ENCODE results near the gene COL24A1. TPM values are rescaled to one million over a fixed set of nuclear protein-coding genes. Genes with fewer than 3 reads are reported as not detected.
"Not testable (repeated sequence)": the region's sequence is repeated elsewhere in the genome, so short reads cannot be mapped to it uniquely, and the experiment has no call there.

COL24A1 gene
- polyA plus RNA-seq, 1 experiment, result 2.2 TPM

GRCh38 chr1:85801520-85801919 is 355.1 kb downstream of the COL24A1 start:
- H3K27ac ChIP-seq (ENCODE audit: low read depth, low read length), result no peak overlapping the region
- no peak overlapping the region for H3K4me3 ChIP-seq (ENCODE audit: low read depth, low read length)
- ChIA-PET CTCF (no interaction called here), POLR2A (no interaction called here)
- H3K27me3 ChIP-seq (ENCODE audit: control insufficient read depth, insufficient read depth, low read length), result no peaks in the 10 kb centered on the region
- DNase-seq (ENCODE audit: low read depth, low spot score), result no peak
- H3K9me3 ChIP-seq (ENCODE audit: control insufficient read depth, insufficient read depth, low read length), result no peaks in the 10 kb centered on the region
- no peak for TF ChIP-seq CTCF (IDR thresholded peaks at IDR 0.05; ENCODE audit: low read depth, low read length)

GRCh38 chr1:85799737-85800136 is 356.8 kb downstream of the COL24A1 start:
- Histone ChIP-seq H3K27me3 (ENCODE audit: control insufficient read depth, insufficient read depth, low read length) (no peaks in the 10 kb centered on the region), H3K9me3 (ENCODE audit: control insufficient read depth, insufficient read depth, low read length) (no peaks in the 10 kb centered on the region), H3K4me3 (ENCODE audit: low read depth, low read length) (no peak overlapping the region), H3K27ac (ENCODE audit: low read depth, low read length) (no peak overlapping the region)
- ChIA-PET POLR2A (no interaction called here), CTCF (interaction anchor here (1.0 kb wide), 1 partner anchor 57 kb away, joined by 3 read pairs; no protein-coding TSS in a partner anchor)
- DNase-seq (ENCODE audit: low read depth, low spot score), result no peak
- no peak for TF ChIP-seq CTCF (IDR thresholded peaks at IDR 0.05; ENCODE audit: low read depth, low read length)

- no peaks in the 10 kb centered on the region for H3K27me3 ChIP-seq (ENCODE audit: control insufficient read depth, insufficient read depth, low read length)
- H3K9me3 ChIP-seq (ENCODE audit: control insufficient read depth, insufficient read depth, low read length), result no peaks in the 10 kb centered on the region
- no peak for TF ChIP-seq CTCF (IDR thresholded peaks at IDR 0.05; ENCODE audit: low read depth, low read length)
- POLR2A ChIA-PET, result no interaction called here
- no peak for DNase-seq (ENCODE audit: low read depth, low spot score)
- no peak overlapping the region for H3K4me3 ChIP-seq (ENCODE audit: low read depth, low read length)
- CTCF ChIA-PET, result no interaction called here
- no peak overlapping the region for H3K27ac ChIP-seq (ENCODE audit: low read depth, low read length)
Observed at GRCh38 chr1:85798419-85798818, 358.2 kb downstream of the COL24A1 start.

GRCh38 chr1:85777021-85777420 is 379.6 kb downstream of the COL24A1 start:
- POLR2A ChIA-PET; H3K9me3 ChIP-seq (ENCODE audit: control insufficient read depth, insufficient read depth, low read length); H3K4me3 ChIP-seq (ENCODE audit: low read depth, low read length); CTCF ChIA-PET; H3K27me3 ChIP-seq (ENCODE audit: control insufficient read depth, insufficient read depth, low read length); H3K27ac ChIP-seq (ENCODE audit: low read depth, low read length); DNase-seq (ENCODE audit: low read depth, low spot score): not testable (repeated sequence)

GRCh38 chr1:85762804-85763203 is 393.8 kb downstream of the COL24A1 start:
- Histone ChIP-seq H3K9me3 (ENCODE audit: control insufficient read depth, insufficient read depth, low read length) (no peaks in the 10 kb centered on the region), H3K27me3 (ENCODE audit: control insufficient read depth, insufficient read depth, low read length) (no peaks in the 10 kb centered on the region), H3K4me3 (ENCODE audit: low read depth, low read length) (no peak overlapping the region), H3K27ac (ENCODE audit: low read depth, low read length) (no peak overlapping the region)
- DNase-seq (ENCODE audit: low read depth, low spot score), result no peak
- TF ChIP-seq CTCF (IDR thresholded peaks at IDR 0.05; ENCODE audit: low read depth, low read length), result no peak
- POLR2A ChIA-PET, result no interaction called here
- CTCF ChIA-PET, result interaction anchor here (0.8 to 1.6 kb wide), 2 partner anchors 122 to 256 kb away, joined by 3 read pairs; no protein-coding TSS in a partner anchor

GRCh38 chr1:85756864-85757263 is 399.7 kb downstream of the COL24A1 start:
- no peak for DNase-seq (ENCODE audit: low read depth, low spot score)
- no peak overlapping the region for H3K27ac ChIP-seq (ENCODE audit: low read depth, low read length)
- ChIA-PET CTCF (no interaction called here), POLR2A (no interaction called here)
- H3K4me3 ChIP-seq (ENCODE audit: low read depth, low read length), result no peak overlapping the region
- H3K9me3 ChIP-seq (ENCODE audit: control insufficient read depth, insufficient read depth, low read length), result no peaks in the 10 kb centered on the region
- H3K27me3 ChIP-seq (ENCODE audit: control insufficient read depth, insufficient read depth, low read length), result no peaks in the 10 kb centered on the region
- TF ChIP-seq CTCF (IDR thresholded peaks at IDR 0.05; ENCODE audit: low read depth, low read length), result no peak
